ENCODE data around the gene GABARAPL2.
"Not testable (repeated sequence)": the region's sequence is repeated elsewhere in the genome, so short reads cannot be mapped to it uniquely, and the experiment has no call there.

DNA sequence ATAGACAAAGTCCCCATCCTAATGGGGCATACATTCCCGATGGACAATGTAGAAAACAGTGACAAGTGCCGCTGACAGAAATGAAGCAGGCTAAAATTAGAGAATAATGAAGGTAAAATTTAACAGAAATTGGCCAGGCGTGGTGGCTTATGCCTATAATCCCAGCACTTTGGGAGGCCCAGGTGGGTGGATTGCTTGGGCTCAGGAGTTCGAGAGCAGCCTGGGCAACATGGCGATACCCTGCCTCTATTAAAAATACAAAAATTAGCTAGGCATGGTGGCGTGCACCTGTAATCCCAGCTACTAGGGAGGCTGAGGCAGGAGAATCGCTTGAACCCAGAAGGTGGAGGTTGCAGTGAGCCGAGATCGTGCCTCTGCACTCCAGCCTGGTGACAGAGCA is 17.7 kb upstream of the GABARAPL2 start:
- not testable (repeated sequence) for TF ChIP-seq CSDC2 (CRISPR knock-in tag; IDR thresholded peaks at IDR 0.05); SNAI2 (CRISPR knock-in tag; IDR thresholded peaks at IDR 0.05); ZNF565 (CRISPR knock-in tag; conservative IDR thresholded peaks at IDR 0.05; ENCODE audit: low read depth); GLIS3 (CRISPR knock-in tag; IDR thresholded peaks at IDR 0.05); RARB (CRISPR knock-in tag; IDR thresholded peaks at IDR 0.05); ZFP3 (CRISPR knock-in tag; IDR thresholded peaks at IDR 0.05); BACH2 (CRISPR knock-in tag; IDR thresholded peaks at IDR 0.05; ENCODE audit: borderline replicate concordance); ISL1 (CRISPR knock-in tag; IDR thresholded peaks at IDR 0.05); ZNF70 (CRISPR knock-in tag; IDR thresholded peaks at IDR 0.05); ZNF8 (CRISPR knock-in tag; IDR thresholded peaks at IDR 0.05); ZFP30 (CRISPR knock-in tag; IDR thresholded peaks at IDR 0.05)
- TF ChIP-seq, protein P1, sequence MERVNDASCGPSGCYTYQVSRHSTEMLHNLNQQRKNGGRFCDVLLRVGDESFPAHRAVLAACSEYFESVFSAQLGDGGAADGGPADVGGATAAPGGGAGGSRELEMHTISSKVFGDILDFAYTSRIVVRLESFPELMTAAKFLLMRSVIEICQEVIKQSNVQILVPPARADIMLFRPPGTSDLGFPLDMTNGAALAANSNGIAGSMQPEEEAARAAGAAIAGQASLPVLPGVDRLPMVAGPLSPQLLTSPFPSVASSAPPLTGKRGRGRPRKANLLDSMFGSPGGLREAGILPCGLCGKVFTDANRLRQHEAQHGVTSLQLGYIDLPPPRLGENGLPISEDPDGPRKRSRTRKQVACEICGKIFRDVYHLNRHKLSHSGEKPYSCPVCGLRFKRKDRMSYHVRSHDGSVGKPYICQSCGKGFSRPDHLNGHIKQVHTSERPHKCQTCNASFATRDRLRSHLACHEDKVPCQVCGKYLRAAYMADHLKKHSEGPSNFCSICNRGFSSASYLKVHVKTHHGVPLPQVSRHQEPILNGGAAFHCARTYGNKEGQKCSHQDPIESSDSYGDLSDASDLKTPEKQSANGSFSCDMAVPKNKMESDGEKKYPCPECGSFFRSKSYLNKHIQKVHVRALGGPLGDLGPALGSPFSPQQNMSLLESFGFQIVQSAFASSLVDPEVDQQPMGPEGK (CRISPR knock-in tag; IDR thresholded peaks at IDR 0.05; ENCODE audit: borderline replicate concordance) = not testable (repeated sequence)
- TF ChIP-seq, protein P2, sequence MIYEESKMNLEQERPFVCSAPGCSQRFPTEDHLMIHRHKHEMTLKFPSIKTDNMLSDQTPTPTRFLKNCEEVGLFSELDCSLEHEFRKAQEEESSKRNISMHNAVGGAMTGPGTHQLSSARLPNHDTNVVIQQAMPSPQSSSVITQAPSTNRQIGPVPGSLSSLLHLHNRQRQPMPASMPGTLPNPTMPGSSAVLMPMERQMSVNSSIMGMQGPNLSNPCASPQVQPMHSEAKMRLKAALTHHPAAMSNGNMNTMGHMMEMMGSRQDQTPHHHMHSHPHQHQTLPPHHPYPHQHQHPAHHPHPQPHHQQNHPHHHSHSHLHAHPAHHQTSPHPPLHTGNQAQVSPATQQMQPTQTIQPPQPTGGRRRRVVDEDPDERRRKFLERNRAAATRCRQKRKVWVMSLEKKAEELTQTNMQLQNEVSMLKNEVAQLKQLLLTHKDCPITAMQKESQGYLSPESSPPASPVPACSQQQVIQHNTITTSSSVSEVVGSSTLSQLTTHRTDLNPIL (CRISPR knock-in tag; IDR thresholded peaks at IDR 0.05; ENCODE audit: low read depth) = not testable (repeated sequence)
